ENCODE data around the gene ACTR1A. TPM values are rescaled to one million over a fixed set of nuclear protein-coding genes. Genes with fewer than 3 reads are reported as not detected.

ACTR1A gene
- total and polyA plus RNA-seq, 9 of the 15 experiments (the other 6 are each of a cell fraction or from before 2014, with no cell fraction given), result 36.3 to 77.2 (median 49.6) TPM

DNA sequence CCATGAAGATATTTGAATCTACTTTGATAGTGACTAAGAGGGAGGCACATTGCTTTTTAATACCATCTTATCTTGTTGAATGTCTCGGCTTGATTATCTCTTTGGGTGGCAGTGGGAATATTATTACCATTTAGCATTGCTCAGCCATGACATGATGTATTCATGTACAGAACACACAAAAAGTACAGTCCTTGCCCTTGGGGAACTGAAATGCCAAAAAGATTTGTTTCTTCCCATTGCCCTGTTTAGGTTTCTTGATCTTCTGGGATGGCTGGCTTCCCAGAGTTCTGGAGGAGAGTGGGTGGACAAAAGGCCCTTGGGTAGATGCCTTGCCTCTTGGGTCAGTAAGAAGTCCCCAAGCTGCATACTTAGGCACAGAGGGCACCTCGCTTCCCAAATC, 25.0 kb upstream of the ACTR1A start:
- BruUV-seq (replicated peaks), result no TSS peak
- H3K36me3 ChIP-seq (ENCODE audit: control insufficient read depth, insufficient read depth, low read length), result no peaks in the 10 kb centered on the region; the same call in 2 of the 3 replicates
- H4K20me1 ChIP-seq (replicated peaks; ENCODE audit: control insufficient read depth, insufficient read depth, low read length), result no peaks in the 10 kb centered on the region
- intact Hi-C loops (cut with micrococcal nuclease), result no loop called here
- no peak overlapping the region for H3K27ac ChIP-seq (ENCODE audit: extremely low read depth, low read depth, low read length)
- 94% methylated on average over 2 of the region's 2 CpGs for WGBS (ENCODE audit: insufficient coverage, low coverage, missing lambda C conversion rate)
- DNase-seq (ENCODE audit: extremely low read depth in 1 of 4, low spot score in 3 of 4) (no peak), ATAC-seq (no peak), FAIRE-seq (no peak)
- no peak overlapping the region for H2AFZ ChIP-seq (ENCODE audit: low read depth, low read length)
- in situ Hi-C loops (cut with MboI), result no loop called here
- POLR2A ChIA-PET, result no interaction called here
- no peak overlapping the region for H3K4me2 ChIP-seq (ENCODE audit: insufficient read depth, low read length)
- H3K9ac ChIP-seq (ENCODE audit: insufficient read depth in 1 of 2, low read depth in 2 of 2, low read length in 2 of 2), result no peak overlapping the region
- H3K27me3 ChIP-seq (ENCODE audit: control insufficient read depth in 2 of 2, insufficient read depth in 2 of 2, low read length in 2 of 2), result no peaks in the 10 kb centered on the region
- CTCF ChIA-PET (ENCODE audit: low intra/inter-chr PET ratio), result no interaction called here
- H3K9me1 ChIP-seq (ENCODE audit: control insufficient read depth, insufficient read depth, low read length), result peaks cover 2% of the 10 kb centered on the region
- H3K9me3 ChIP-seq (replicated peaks; ENCODE audit: control insufficient read depth, insufficient read depth, low read depth, low read length), result no peaks in the 10 kb centered on the region
- H3K79me2 ChIP-seq (ENCODE audit: control insufficient read depth, insufficient read depth, low read length), result no peaks in the 10 kb centered on the region
- peaks cover 0 to 5% of the 10 kb centered on the region in 2 experiments; a peak in 4 of 5 replicates for H3K4me1 ChIP-seq (replicated peaks in 1 of 2; ENCODE audit: control insufficient read depth in 2 of 2, insufficient read depth in 2 of 2, low read length in 2 of 2)
- H3K4me3 ChIP-seq, result no peak overlapping the region
- no peak for TF ChIP-seq ZSCAN32 (CRISPR knock-in tag; IDR thresholded peaks at IDR 0.05)
- TF ChIP-seq CBX3 (IDR thresholded peaks at IDR 0.05; ENCODE audit: borderline replicate concordance in 1 of 2, low read length in 2 of 2), result no peak
- no peak for TF ChIP-seq SLC30A9 (CRISPR knock-in tag; IDR thresholded peaks at IDR 0.05)
- TF ChIP-seq ZKSCAN1 (IDR thresholded peaks at IDR 0.05; ENCODE audit: low read depth, low read length), result no peak
- TF ChIP-seq, protein P1, sequence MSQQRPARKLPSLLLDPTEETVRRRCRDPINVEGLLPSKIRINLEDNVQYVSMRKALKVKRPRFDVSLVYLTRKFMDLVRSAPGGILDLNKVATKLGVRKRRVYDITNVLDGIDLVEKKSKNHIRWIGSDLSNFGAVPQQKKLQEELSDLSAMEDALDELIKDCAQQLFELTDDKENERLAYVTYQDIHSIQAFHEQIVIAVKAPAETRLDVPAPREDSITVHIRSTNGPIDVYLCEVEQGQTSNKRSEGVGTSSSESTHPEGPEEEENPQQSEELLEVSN (IDR thresholded peaks at IDR 0.05; ENCODE audit: borderline replicate concordance in 1 of 2, extremely low read depth in 1 of 2, insufficient read depth in 1 of 2, insufficient read length in 1 of 2, low read depth in 1 of 2, low read length in 1 of 2, poor library complexity in 1 of 2, severe bottlenecking in 1 of 2), result no peak
- TF ChIP-seq, protein P2, sequence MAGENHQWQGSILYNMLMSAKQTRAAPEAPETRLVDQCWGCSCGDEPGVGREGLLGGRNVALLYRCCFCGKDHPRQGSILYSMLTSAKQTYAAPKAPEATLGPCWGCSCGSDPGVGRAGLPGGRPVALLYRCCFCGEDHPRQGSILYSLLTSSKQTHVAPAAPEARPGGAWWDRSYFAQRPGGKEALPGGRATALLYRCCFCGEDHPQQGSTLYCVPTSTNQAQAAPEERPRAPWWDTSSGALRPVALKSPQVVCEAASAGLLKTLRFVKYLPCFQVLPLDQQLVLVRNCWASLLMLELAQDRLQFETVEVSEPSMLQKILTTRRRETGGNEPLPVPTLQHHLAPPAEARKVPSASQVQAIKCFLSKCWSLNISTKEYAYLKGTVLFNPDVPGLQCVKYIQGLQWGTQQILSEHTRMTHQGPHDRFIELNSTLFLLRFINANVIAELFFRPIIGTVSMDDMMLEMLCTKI (IDR thresholded peaks at IDR 0.05; ENCODE audit: partially characterized antibody), result no peak
- TF ChIP-seq, protein P3, sequence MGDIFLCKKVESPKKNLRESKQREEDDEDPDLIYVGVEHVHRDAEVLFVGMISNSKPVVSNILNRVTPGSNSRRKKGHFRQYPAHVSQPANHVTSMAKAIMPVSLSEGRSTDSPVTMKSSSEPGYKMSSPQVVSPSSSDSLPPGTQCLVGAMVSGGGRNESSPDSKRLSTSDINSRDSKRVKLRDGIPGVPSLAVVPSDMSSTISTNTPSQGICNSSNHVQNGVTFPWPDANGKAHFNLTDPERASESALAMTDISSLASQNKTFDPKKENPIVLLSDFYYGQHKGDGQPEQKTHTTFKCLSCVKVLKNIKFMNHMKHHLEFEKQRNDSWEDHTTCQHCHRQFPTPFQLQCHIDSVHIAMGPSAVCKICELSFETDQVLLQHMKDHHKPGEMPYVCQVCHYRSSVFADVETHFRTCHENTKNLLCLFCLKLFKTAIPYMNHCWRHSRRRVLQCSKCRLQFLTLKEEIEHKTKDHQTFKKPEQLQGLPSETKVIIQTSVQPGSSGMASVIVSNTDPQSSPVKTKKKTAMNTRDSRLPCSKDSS (IDR thresholded peaks at IDR 0.05; ENCODE audit: low read depth, partially characterized antibody), result no peak
- no peak for TF ChIP-seq CBX1 (IDR thresholded peaks at IDR 0.05; ENCODE audit: low read depth)
- no peak for TF ChIP-seq MAFK (IDR thresholded peaks at IDR 0.05; ENCODE audit: low read length)
- TF ChIP-seq HNRNPL (IDR thresholded peaks at IDR 0.05; ENCODE audit: low read depth, low read length), result no peak
- TF ChIP-seq POLR2G (IDR thresholded peaks at IDR 0.05; ENCODE audit: low read depth, low read length), result no peak
- no peak for TF ChIP-seq HNRNPUL1 (IDR thresholded peaks at IDR 0.05; ENCODE audit: low read length)
- no peak for TF ChIP-seq STAT5A (IDR thresholded peaks at IDR 0.05; ENCODE audit: borderline replicate concordance, low read length)
- TF ChIP-seq CTBP1 (IDR thresholded peaks at IDR 0.05; ENCODE audit: borderline replicate concordance), result no peak
- TF ChIP-seq HDAC3 (IDR thresholded peaks at IDR 0.05; ENCODE audit: borderline replicate concordance, partially characterized antibody), result no peak
- TF ChIP-seq, protein P4, sequence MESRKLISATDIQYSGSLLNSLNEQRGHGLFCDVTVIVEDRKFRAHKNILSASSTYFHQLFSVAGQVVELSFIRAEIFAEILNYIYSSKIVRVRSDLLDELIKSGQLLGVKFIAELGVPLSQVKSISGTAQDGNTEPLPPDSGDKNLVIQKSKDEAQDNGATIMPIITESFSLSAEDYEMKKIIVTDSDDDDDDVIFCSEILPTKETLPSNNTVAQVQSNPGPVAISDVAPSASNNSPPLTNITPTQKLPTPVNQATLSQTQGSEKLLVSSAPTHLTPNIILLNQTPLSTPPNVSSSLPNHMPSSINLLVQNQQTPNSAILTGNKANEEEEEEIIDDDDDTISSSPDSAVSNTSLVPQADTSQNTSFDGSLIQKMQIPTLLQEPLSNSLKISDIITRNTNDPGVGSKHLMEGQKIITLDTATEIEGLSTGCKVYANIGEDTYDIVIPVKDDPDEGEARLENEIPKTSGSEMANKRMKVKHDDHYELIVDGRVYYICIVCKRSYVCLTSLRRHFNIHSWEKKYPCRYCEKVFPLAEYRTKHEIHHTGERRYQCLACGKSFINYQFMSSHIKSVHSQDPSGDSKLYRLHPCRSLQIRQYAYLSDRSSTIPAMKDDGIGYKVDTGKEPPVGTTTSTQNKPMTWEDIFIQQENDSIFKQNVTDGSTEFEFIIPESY (CRISPR knock-in tag; IDR thresholded peaks at IDR 0.05), result no peak
- no peak for TF ChIP-seq WHSC1 (IDR thresholded peaks at IDR 0.05; ENCODE audit: low read length)
